ENCODE measurements around the gene ENDOU. TPM values are rescaled to one million over a fixed set of nuclear protein-coding genes. Genes with fewer than 3 reads are reported as not detected.

The ENDOU gene
- total RNA-seq, 1 donor from 2014 or later, result 21.4 TPM

DNA sequence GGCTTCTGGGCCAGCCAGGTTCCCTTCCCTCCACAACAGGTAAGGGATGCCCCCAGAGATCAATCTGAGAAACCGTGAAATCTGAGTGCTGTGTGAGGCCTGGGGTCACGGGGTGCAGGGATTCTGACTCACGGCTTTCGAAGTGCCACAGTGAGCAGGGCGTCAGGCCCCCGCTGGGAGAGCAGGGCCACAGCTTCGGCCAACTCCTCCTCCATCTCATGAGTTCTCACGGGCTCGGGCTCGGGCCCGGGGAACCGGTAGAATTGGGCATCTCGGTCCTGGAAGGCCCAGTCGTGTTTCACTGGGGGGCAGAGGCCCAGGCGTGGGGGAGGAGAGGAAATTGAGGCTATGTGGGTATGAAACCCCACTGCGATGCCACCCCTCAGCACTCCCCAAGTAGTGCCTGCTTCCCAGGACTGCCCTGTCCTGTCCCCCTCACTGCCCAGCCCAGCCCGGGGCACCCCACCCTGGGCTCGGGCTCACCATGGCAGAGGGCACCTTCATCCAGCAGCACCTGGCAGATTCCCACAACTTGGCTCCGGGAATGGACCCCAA lies 25.7 kb upstream of the ENDOU start:
- no peak for TF ChIP-seq POLR2A (IDR thresholded peaks at IDR 0.05)
- TF ChIP-seq, protein P1, sequence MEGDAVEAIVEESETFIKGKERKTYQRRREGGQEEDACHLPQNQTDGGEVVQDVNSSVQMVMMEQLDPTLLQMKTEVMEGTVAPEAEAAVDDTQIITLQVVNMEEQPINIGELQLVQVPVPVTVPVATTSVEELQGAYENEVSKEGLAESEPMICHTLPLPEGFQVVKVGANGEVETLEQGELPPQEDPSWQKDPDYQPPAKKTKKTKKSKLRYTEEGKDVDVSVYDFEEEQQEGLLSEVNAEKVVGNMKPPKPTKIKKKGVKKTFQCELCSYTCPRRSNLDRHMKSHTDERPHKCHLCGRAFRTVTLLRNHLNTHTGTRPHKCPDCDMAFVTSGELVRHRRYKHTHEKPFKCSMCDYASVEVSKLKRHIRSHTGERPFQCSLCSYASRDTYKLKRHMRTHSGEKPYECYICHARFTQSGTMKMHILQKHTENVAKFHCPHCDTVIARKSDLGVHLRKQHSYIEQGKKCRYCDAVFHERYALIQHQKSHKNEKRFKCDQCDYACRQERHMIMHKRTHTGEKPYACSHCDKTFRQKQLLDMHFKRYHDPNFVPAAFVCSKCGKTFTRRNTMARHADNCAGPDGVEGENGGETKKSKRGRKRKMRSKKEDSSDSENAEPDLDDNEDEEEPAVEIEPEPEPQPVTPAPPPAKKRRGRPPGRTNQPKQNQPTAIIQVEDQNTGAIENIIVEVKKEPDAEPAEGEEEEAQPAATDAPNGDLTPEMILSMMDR (IDR thresholded peaks at IDR 0.05), result no peak
- TF ChIP-seq POLR2AphosphoS5 (IDR thresholded peaks at IDR 0.05; ENCODE audit: insufficient read depth in 1 of 2, low read depth in 1 of 2), result no peak
- no peak for DNase-seq (ENCODE audit: extremely low spot score in 2 of 2)
- intact Hi-C loops (cut with DNase I), result no loop called here
- H3K27me3 ChIP-seq, result no peaks in the 10 kb centered on the region
- H3K36me3 ChIP-seq, result peaks cover 0 to 8% of the 10 kb centered on the region in 2 donors
- peak overlapping the region; percentile 66 for H3K27ac ChIP-seq
- H3K9me3 ChIP-seq, result no peaks in the 10 kb centered on the region
- peaks cover 49% of the 10 kb centered on the region for H3K4me1 ChIP-seq
- no peak overlapping the region for H3K4me3 ChIP-seq

DNA sequence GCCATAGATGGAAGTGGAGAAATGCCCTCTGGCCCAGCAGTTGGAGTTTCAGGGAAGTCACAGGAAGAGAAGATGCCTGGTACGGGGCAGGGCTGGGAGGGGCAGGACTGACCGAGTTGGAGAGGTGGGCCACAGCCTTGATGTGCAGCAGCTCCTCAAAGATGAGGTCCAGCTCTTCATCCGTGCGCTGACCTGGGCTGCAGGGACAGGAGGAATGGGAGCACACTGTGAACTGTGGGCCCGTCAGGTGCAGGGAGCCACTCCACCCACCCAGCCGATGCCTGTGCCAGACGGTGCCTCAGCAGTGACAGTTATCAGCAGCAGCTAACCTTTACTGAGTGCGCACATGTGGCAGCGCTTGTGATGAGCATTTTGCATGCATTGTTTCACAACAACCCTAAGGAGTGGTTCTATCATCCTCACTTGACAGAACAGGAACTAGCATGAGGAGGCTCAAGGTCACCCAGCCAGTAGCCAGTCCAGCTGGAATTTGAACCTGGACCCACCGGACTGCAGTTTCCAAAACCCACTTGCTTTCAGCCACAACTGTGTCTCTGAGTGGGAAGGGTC lies 25.0 kb upstream of the ENDOU start:
- peaks cover 0 to 8% of the 10 kb centered on the region in 2 donors for H3K36me3 ChIP-seq
- H3K9me3 ChIP-seq, result no peaks in the 10 kb centered on the region
- intact Hi-C loops (cut with DNase I), result no loop called here
- H3K27ac ChIP-seq, result no peak overlapping the region
- no peaks in the 10 kb centered on the region for H3K27me3 ChIP-seq
- DNase-seq (ENCODE audit: extremely low spot score in 2 of 2), result no peak
- peaks cover 42% of the 10 kb centered on the region for H3K4me1 ChIP-seq
- H3K4me3 ChIP-seq, result no peak overlapping the region
- TF ChIP-seq, protein P1 (IDR thresholded peaks at IDR 0.05), result no peak
- TF ChIP-seq POLR2AphosphoS5 (IDR thresholded peaks at IDR 0.05; ENCODE audit: insufficient read depth in 1 of 2, low read depth in 1 of 2) (no peak), POLR2A (IDR thresholded peaks at IDR 0.05) (no peak)

DNA sequence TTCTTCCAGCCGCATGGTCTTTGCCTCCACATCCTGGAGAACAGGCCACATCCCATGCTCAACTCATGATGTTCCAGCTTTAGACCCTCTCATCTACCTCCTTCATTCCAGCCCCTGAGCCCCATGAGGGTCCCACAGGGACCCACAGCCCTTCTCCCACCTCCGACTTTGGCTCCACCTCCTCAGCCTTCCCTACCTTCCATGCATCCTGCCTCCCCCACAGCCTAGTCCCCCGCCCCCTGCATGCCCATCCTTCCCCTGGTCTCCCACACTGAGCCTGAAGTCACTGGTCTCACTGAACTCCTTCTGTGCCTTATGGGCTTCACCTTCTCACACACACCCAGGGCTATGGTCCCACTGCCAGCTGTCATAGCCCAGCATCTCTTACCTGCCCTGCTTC lies 23.6 kb upstream of the ENDOU start:
- no peaks in the 10 kb centered on the region for H3K27me3 ChIP-seq
- intact Hi-C loops (cut with DNase I), result no loop called here

DNA sequence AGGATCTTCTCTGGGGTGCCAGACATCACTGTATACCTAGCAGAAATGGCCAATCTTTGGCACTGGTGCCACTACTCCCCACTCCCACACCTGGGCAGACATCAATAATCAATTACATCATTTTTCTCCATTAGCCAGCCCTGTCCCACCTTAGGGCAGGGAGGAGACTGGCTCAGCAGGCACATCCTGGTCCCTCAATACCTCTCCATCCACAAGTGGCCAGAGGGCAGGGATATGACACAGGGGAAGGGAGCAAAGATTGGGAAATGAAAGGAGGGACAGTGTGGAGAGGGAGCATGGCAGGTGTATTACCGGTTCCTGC lies 23.2 kb upstream of the ENDOU start:
- H3K4me3 ChIP-seq, result no peak overlapping the region
- no peaks in the 10 kb centered on the region for H3K27me3 ChIP-seq
- TF ChIP-seq POLR2AphosphoS5 (IDR thresholded peaks at IDR 0.05; ENCODE audit: insufficient read depth in 1 of 2, low read depth in 1 of 2), result no peak
- TF ChIP-seq, protein P1 (IDR thresholded peaks at IDR 0.05), result no peak
- TF ChIP-seq POLR2A (IDR thresholded peaks at IDR 0.05), result no peak
- no peak overlapping the region for H3K27ac ChIP-seq
- no peak for DNase-seq (ENCODE audit: extremely low spot score in 2 of 2)
- peaks cover 0 to 8% of the 10 kb centered on the region in 2 donors for H3K36me3 ChIP-seq
- H3K4me1 ChIP-seq, result peaks cover 23% of the 10 kb centered on the region
- intact Hi-C loops (cut with DNase I), result no loop called here
- no peaks in the 10 kb centered on the region for H3K9me3 ChIP-seq

More for the DNA sequence above, 23.6 kb upstream of the ENDOU start:
- no peak for TF ChIP-seq POLR2A (IDR thresholded peaks at IDR 0.05)
- no peak overlapping the region for H3K4me3 ChIP-seq
- H3K9me3 ChIP-seq, result no peaks in the 10 kb centered on the region
- no peak overlapping the region for H3K27ac ChIP-seq
- DNase-seq (ENCODE audit: extremely low spot score in 2 of 2), result no peak
- H3K36me3 ChIP-seq, result peaks cover 0 to 8% of the 10 kb centered on the region in 2 donors
- H3K4me1 ChIP-seq, result peaks cover 28% of the 10 kb centered on the region

DNA sequence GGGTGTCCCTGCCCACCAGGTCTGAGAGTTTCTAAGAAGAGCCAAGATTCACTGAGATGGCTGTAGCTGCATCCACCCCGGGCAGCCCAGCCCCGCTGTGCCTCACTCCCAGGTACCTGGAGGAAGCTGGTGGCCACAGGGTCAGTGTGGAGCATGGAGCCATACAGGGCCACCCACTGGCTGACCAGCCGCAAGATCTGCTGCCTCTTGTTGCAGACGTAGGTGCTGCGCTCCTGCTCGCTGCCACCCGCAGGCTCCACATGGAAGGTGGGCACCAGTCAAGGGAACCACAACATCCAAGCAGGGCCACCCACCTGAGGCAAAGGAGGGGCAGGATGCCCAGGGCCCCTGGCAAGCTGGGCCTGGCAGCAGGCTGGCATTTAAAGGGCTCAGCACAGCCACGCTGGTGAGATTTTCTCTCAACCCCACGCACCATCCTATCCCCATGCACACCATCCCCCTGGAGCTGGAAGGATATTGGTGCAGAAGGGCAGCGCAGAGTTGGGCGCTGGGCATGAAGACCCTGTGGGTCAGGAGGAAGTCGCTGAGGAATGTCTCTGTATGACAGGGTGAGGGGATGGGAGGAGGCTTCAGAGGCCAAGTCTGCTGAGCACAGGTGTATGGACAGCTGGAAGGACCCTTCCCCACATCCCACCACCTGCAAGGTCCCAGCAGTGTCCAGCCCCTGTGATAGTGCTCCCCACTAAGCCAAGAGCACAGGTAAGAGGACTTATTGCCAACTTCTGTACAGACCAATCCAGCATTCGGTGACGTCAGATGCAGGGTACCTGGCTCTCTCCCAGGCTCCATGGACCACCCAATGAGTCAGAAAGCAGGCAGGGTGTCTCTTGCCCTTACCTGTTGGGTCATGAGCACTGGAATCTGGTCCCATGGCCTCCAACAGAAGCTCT lies 22.6 kb upstream of the ENDOU start:
- peaks cover 0 to 8% of the 10 kb centered on the region in 2 donors for H3K36me3 ChIP-seq
- intact Hi-C loops (cut with DNase I), result no loop called here
- no peak overlapping the region for H3K27ac ChIP-seq
- no peaks in the 10 kb centered on the region for H3K27me3 ChIP-seq
- TF ChIP-seq, protein P1 (IDR thresholded peaks at IDR 0.05), result no peak
- H3K9me3 ChIP-seq, result no peaks in the 10 kb centered on the region
- no peak for DNase-seq (ENCODE audit: extremely low spot score in 2 of 2)
- H3K4me1 ChIP-seq, result peaks cover 17% of the 10 kb centered on the region
- no peak overlapping the region for H3K4me3 ChIP-seq

Data from vagina (tissue), 2 donors.